HG03354 (cell line): ENCODE results near the gene PLA2G4A.
"Not testable (repeated sequence)": the region's sequence is repeated elsewhere in the genome, so short reads cannot be mapped to it uniquely, and the experiment has no call there.

Source experiments
- ATAC-seq: cut with Tn5 transposase; IDR thresholded peaks from one replicate; pipeline ENCODE4 v1.9.1; 2021; ENCODE audit warnings: mild to moderate bottlenecking; ENCODE audit not compliant: unreplicated experiment, poor library complexity, severe bottlenecking

Gene PLA2G4A

DNA sequence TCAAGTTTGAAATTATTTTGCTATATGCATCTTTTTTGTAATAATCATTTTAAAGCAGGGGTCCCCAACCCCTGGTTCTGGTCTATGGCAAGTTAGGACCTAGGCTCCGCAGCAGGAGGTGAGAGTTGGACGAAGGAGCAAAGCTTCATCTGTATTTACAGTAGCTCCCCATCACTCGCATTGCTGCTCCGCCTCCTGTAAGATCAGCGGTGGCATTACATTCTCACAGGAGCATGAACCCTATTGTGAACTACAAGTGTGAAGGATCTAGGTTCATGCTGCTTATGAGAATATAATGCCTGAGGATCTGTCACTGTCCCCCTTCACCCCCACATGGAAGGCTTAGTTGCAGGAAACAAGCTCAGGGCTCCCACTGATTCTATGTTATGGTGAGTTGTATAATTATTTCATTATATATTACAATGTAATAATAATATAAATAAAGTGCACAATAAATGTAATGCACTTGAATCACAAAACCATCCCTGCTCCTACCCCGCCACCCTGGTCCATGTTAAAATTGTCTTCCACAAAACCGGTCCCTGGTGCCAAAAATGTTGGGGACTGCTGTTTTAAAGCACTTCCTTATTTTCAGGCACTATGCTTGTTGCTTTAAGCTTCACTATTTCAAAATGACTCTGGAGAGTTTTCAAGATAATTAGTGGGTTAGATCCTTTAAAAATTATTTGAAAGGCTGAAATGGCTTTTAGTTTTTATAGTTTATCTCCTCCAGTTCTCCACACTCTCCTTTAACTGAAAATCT, 74.8 kb downstream of the PLA2G4A start:
- ATAC-seq = no peak

GRCh38 chr1:186904361-186904760, 75.6 kb downstream of the PLA2G4A start:
- no peak for ATAC-seq

DNA sequence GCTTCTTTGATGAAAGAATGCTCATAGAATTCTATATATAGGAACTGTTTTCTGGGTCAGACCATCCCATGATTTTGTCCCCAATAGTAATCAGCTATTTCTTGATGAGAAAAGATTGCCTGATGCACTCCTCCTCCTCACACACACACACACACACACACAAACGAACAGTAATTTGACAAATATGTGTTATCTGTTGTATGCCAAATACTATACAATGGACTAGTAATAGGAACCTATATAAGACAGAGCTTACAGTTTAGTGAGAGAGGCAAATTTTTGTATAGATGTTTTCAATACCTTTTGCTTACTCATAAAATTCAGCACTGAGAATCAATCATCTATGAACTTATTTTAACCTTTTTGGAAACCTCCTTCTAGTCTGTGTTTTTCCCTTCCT, 76.8 kb downstream of the PLA2G4A start:
- no peak for ATAC-seq

GRCh38 chr1:186915555-186915954, 86.8 kb downstream of the PLA2G4A start:
- ATAC-seq = no peak

GRCh38 chr1:186917106-186917786, 88.5 kb downstream of the PLA2G4A start:
- not testable (repeated sequence) for ATAC-seq

DNA sequence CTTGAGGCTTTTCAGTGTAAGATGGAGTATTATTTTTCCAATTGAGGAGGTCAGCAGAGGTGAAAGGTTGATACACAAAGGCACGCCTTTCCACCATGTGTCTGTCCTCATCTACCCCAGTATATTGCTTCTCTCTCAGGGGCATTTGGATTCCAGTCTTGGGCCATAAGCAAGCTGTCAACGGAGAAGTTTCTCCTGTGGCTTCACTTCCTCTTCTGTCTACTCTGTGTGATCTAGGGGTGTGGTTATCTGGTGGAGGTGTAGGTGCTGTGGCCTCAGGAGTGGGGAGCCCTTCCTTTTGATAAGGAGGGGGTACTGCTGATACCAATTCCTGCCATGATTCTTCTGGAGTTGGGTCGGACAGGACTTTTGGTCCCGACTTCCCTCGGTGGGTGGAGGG, 92.6 kb downstream of the PLA2G4A start:
- ATAC-seq = peak; percentile 64

DNA sequence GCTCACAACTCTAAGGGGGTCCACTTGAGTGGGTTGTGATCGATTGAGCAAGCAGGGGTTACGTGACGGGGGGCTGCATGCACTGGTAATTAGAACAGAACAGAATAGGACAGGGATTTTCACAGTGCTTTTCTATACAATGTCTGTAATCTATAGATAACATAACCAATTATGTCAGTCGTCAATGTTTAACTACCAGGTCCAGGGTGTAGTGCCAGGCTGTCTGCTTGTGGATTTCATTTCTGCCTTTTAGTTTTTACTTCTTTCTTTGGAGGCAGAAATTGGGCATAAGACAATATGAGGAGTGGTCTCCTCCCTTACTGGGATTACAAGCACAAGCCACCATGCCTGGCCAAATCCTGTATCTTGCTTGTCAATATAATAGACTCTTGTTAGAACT, 94.1 kb downstream of the PLA2G4A start:
- ATAC-seq = not testable (repeated sequence)

GRCh38 chr1:186923486-186923885, 94.7 kb downstream of the PLA2G4A start:
- ATAC-seq = no peak

DNA sequence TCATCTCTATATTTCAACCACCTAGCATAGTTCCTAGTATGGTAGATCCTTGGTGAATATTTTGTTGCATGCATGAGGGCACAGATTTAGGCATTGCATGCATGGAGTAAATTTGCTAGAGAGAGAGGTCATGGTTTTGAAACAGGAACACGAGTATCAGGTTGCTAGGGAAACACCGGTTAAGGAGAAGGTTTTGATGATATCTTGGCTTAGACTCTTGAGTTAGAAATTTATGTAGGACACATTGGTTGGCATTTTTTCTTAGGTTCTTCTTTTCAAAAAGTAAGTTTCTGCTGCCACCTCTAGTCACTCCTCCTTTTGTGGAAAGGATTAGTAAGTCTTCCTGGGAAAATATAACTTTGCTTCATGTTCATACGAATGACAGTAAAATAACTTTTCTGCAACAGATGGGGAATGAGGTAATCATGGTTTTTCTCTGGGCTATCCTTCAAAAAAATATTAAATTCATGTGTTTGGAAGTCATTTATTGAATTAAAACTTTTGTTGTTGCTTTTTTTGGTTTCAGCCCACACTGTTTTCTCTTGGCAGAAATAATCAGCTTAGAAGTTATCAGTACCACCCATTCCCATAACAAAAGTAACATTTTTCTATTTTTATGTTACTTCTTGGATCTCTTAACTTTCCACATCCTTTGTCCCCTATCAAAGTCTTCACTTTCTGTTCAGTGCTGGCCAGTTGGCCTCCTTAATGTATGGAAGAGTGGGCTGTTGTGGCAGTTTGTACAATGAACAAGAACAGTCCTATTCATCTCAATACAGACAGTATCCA, 97.3 kb downstream of the PLA2G4A start:
- no peak for ATAC-seq

DNA sequence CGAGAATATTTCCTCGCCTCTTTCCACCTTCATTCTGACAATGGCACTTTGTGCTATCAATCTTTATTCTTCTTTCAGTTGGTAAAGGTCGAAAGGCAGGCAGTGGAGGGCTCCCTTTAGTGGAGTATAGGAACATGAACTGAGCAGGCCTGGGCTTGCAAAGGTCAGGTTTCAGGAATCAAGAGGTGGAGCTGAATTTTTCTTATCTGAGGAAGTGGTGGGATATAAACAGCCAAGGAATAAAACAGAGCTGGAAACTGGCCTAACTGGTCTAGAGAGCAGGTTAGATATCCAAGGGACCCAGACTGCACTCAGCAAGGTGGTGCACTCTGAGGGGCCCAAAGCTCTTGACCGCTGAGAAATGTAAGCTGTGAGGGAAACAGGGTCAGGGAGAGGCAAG, 99.1 kb downstream of the PLA2G4A start:
- no peak for ATAC-seq

DNA sequence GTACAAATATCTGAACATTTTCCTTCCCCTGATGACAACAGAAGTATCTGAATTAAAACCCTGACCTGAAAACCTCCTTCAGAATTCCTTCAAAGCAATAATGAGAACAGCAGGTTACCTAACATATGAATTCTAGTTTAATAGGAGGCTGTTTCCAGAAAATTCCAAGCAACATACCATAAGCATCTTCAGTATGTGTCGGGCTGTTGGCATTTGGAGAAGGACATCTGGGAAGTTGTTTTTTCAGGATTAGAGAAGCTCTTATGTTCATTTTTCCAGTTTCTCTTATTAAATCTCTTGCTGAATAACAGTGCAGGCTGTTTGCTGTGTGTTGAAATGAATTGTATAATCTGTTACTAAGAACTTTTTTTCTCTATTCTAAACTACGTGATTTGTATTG, 101.5 kb downstream of the PLA2G4A start:
- no peak for ATAC-seq

- no peak for ATAC-seq
These were observed 108.4 kb downstream of the PLA2G4A start for GRCh38 chr1:186937016-186937670.

DNA sequence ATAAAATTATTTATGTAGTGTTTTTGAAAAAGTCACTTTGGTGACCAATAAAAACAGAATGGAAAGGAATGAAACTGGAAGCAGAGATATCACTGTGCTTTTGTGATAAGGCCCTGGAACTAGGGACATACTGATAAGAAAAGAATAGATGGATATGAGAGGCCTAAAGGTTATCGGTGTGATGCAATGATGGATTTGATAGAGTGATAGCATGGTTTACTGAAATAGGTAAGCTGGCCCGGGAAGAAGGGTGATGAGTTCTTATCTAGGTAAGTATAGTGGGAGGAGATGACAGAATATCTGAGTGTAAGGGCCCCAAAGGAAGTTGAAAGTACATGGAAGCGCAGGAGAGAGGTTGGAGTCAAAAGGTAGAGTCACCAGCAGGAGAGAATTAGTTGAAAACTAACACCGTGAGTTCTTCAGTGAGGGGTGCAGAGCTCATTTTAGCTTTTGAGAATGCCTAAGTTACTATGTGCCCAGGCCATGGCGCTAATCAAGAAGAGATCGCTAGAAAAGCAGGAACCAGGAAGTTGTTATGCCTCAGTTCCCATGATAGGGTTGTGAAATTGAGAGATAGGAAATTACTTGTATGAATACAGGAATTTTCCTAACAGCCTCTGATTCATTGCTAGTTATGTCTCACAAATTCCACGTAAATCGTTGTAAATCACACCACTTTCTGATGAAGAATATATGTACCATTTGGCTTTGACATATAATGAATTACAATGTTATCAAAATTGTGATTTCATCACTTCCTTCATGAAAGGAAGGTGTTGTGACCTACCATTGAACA, 115.3 kb downstream of the PLA2G4A start:
- ATAC-seq = no peak

DNA sequence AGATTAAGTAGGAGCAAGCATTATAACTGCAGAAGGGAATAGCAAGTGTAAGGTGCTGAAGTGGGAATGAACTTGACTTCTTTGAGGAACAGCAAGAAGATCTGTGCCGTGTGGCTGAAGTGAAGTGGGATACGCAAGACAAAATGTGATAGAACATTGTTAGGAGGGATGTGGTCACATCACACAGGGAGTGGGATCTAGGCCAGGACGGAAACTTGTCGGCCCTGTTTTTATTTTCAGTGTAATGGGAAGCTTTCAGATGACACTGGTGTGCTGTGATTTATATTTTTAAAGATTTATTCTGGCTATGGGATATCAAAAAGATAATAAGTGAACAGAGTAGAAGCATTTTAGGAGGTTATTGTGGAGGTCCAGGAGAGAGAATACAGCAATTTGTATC, 116.4 kb downstream of the PLA2G4A start:
- ATAC-seq = no peak

DNA sequence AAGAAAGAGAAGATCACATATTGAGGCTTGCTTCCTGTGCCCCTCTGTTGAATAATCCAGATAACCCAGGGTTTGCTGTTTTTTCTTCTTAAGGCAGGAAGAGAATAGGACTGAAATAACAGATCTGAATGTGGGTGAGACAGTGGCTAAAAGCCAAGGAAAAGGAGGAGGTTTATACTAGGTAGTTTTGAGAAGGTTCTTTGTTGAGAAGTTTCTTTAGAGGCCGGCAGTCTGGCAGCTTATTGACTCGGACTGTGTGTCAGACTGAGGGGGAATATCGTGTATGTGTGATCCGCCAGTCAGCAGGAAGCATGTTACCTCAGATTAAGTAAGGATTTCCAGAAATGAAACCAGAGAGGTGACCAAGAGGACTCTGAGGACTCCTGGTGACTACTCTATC, 119.8 kb downstream of the PLA2G4A start:
- no peak for ATAC-seq

- no peak for ATAC-seq
These were observed 120.4 kb downstream of the PLA2G4A start for GRCh38 chr1:186949173-186949572.

GRCh38 chr1:186950547-186950946, 121.8 kb downstream of the PLA2G4A start:
- ATAC-seq = no peak

GRCh38 chr1:186953876-186954275, 125.1 kb downstream of the PLA2G4A start:
- ATAC-seq = no peak

DNA sequence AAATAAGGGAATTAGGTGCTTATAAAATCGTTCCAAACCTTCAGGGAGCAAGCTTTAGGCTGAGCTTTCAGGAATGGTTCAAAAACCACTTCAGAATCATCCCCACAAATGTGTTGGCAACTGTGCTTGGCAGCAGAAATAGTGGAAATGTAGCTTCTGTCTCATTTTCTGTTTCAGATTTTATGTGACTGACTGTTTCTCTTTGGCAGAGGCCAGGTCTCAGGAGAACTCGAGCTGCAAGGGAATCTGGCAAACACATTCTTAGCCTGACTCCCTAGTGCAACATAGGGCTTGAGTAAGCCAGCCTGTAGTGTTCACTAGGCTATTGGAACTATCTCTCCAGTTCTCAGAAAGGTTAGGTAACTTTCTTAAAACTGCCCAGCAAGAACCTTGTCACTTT, 128.6 kb downstream of the PLA2G4A start:
- ATAC-seq = no peak
